Vagina (tissue), 2 donors: Measurements from ENCODE around the gene CCDC170. TPM values are rescaled to one million over a fixed set of nuclear protein-coding genes. Genes with fewer than 3 reads are reported as not detected.

ENCODE experiments used
- DNase-seq, 2 donors: peaks; one replicate each; pipeline ENCODE4 v3.0.0-alpha.2; 2017; ENCODE audit errors: extremely low spot score in 2 of 2
- H3K27ac ChIP-seq: fragments of 200-600 bp; sonication (generic); one replicate; pipeline ENCODE4 v1.5.1; 2019
- H3K27me3 ChIP-seq: fragments of 200-600 bp; sonication (generic); one replicate; pipeline ENCODE4 v1.5.1; 2019
- H3K36me3 ChIP-seq, 2 donors: fragments of 200-600 bp; sonication (generic); one replicate each; pipeline ENCODE4 v1.5.1; 2017 to 2019
- H3K4me1 ChIP-seq: fragments of 200-600 bp; sonication (generic); one replicate; pipeline ENCODE4 v1.5.1; 2019
- H3K4me3 ChIP-seq, 2 donors: fragments of 200-600 bp; sonication (generic); 1 replicate in 1 of 2; 2 replicates in 1 of 2; pipeline ENCODE4 v1.5.1; 2016 to 2019
- H3K9me3 ChIP-seq: fragments of 200-600 bp; sonication (generic); one replicate; pipeline ENCODE4 v1.5.1; 2019
- POLR2A ChIP-seq, 2 donors: fragments of 450-650 bp; IDR thresholded peaks; one replicate each; pipeline ENCODE4 v1.6.1; 2017; ENCODE audit warnings: antibody characterized with exemption in 2 of 2, mild to moderate bottlenecking in 2 of 2, moderate library complexity in 2 of 2
- POLR2AphosphoS5 ChIP-seq, 2 donors: sonication (generic); formaldehyde crosslinking; IDR thresholded peaks; one replicate each; pipeline ENCODE4 v1.9.0; 2017; ENCODE audit warnings: antibody characterized with exemption in 2 of 2, mild to moderate bottlenecking in 2 of 2, low read depth in 1 of 2; ENCODE audit not compliant: insufficient read depth in 1 of 2
- intact Hi-C: fragments of 100-400 bp; cut with DNase I; formaldehyde crosslinking; loops from one replicate; pipeline ENCODE4 v1.15.1; 2023
- total RNA-seq: library from RNA; depleted of rRNA; stranded (reverse); fragments of >200 nt; gene quantifications from one replicate; pipeline ENCODE4 v1.2.3, GENCODE V29; 2016
- TF ChIP-seq, protein P1 (sequence below), 3 experiments: fragments of 450-650 bp in 2 of 3; fragments of 200-600 bp in 1 of 3; sonication (generic) in 1 of 3; IDR thresholded peaks; one replicate each; pipeline ENCODE4 v1.5.1; 2017 to 2019; ENCODE audit warnings: antibody characterized with exemption in 3 of 3, mild to moderate bottlenecking in 2 of 3, moderate library complexity in 2 of 3

Gene CCDC170
- total RNA-seq, 1 donor from 2014 or later, result 2.0 TPM

DNA sequence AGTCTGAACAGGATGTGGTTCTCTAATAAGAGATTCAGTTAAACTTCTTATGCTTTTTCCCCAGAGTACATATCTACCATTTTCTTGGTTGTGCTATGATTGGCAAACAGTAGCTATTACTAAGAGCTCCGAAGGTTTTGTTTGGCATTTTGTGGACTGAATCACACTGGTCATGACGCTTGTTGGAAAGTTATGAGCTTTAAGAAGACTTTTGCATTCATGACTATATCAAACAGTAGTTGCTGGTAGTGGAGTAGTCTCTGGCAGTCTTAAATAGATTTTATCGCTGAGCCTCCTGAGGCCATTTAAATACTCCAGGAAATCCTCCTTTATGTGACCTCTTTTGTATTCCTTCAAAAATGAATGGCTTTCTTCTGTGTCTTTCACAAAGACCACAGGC is 40.8 kb downstream of the CCDC170 start:
- TF ChIP-seq POLR2A (IDR thresholded peaks at IDR 0.05) (no peak), POLR2AphosphoS5 (IDR thresholded peaks at IDR 0.05; ENCODE audit: insufficient read depth in 1 of 2, low read depth in 1 of 2) (no peak)
- TF ChIP-seq, protein P1, sequence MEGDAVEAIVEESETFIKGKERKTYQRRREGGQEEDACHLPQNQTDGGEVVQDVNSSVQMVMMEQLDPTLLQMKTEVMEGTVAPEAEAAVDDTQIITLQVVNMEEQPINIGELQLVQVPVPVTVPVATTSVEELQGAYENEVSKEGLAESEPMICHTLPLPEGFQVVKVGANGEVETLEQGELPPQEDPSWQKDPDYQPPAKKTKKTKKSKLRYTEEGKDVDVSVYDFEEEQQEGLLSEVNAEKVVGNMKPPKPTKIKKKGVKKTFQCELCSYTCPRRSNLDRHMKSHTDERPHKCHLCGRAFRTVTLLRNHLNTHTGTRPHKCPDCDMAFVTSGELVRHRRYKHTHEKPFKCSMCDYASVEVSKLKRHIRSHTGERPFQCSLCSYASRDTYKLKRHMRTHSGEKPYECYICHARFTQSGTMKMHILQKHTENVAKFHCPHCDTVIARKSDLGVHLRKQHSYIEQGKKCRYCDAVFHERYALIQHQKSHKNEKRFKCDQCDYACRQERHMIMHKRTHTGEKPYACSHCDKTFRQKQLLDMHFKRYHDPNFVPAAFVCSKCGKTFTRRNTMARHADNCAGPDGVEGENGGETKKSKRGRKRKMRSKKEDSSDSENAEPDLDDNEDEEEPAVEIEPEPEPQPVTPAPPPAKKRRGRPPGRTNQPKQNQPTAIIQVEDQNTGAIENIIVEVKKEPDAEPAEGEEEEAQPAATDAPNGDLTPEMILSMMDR (IDR thresholded peaks at IDR 0.05), result no peak
- Histone ChIP-seq H3K27ac (no peak overlapping the region), H3K4me3 (no peak overlapping the region), H3K9me3 (no peaks in the 10 kb centered on the region), H3K36me3 (no peaks in the 10 kb centered on the region), H3K4me1 (peaks cover 8% of the 10 kb centered on the region), H3K27me3 (no peaks in the 10 kb centered on the region)
- DNase-seq, result no peak
- intact Hi-C loops, result no loop called here

DNA sequence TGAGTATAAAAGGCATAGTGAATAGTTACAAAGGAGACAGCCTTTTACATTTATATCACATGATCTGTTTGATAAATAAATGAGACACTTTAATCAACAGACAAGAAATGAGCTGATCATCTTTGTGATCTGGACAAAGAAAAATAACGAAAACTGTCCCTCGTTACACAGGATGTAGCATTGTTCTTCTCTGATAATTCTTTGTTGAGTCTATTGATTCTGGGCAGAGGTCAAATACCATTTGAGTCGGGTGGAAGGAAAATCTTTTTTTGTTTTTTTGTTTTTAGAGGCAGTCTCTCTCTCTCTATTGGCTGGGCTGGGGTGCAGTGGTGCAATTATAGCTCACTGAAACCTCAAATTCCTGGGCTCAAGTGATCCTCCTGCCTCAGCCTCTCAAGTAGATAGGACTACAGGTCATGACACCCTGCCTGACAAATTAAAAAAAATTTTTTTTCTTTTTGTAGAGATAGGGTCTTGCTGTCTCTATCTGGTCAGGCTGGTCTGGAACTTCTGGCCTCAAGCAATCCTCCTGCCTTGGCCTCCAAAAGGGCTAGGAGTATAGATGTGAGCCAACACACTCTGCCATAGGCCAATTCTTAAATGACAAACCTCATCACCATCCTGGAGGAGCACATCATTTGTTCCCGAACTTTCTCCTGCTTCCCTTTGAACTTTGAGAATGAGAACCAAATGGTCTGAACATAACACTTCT is 41.8 kb downstream of the CCDC170 start:
- Histone ChIP-seq H3K4me1 (peaks cover 8% of the 10 kb centered on the region), H3K9me3 (peaks cover 3% of the 10 kb centered on the region), H3K27ac (no peak overlapping the region), H3K27me3 (no peaks in the 10 kb centered on the region), H3K4me3 (no peak overlapping the region), H3K36me3 (no peaks in the 10 kb centered on the region)
- intact Hi-C loops, result no loop called here
- TF ChIP-seq, protein P1 (IDR thresholded peaks at IDR 0.05), result no peak
- TF ChIP-seq POLR2AphosphoS5 (IDR thresholded peaks at IDR 0.05; ENCODE audit: insufficient read depth in 1 of 2, low read depth in 1 of 2) (no peak), POLR2A (IDR thresholded peaks at IDR 0.05) (no peak)
- no peak for DNase-seq

DNA sequence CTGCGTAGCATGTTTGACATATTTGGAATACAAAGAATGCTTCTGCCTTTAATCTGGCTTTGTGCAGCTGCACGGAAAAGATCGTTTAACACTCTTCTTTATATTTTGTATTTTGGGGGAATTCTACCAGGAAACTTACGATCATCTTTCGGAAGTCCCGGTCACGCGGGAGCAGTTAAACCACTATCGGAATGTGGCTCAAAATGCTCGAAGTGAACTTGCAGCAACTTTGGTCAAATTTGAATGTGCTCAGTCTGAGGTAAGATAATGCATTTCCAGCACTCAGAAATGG is 42.3 kb downstream of the CCDC170 start:
- DNase-seq, result no peak
- Histone ChIP-seq H3K4me1 (peaks cover 8% of the 10 kb centered on the region), H3K9me3 (peaks cover 3% of the 10 kb centered on the region), H3K27ac (no peak overlapping the region), H3K27me3 (no peaks in the 10 kb centered on the region), H3K36me3 (no peaks in the 10 kb centered on the region), H3K4me3 (no peak overlapping the region)
- intact Hi-C loops, result no loop called here
- TF ChIP-seq POLR2A (IDR thresholded peaks at IDR 0.05) (no peak), POLR2AphosphoS5 (IDR thresholded peaks at IDR 0.05; ENCODE audit: insufficient read depth in 1 of 2, low read depth in 1 of 2) (no peak)
- TF ChIP-seq, protein P1 (IDR thresholded peaks at IDR 0.05), result no peak

DNA sequence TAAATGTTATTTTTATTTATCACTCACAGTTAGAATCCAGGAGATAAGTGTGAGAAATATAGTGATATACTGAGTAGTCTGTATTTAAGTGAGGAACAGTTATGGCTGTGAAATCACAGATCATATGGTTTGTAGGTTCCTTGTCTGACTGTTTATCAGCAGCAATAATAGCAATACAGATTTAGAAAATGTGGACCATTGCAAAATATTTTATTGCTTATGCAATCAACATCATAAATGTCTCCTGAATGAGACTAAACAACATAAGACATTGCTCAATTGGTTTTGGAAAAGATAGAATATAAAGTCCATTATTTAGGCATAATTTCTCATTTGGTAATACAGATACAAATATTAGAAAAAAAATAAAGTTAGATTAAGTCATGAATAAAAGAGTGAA is 43.7 kb downstream of the CCDC170 start:
- peaks cover 8% of the 10 kb centered on the region for H3K4me1 ChIP-seq
- H3K27me3 ChIP-seq, result no peaks in the 10 kb centered on the region
- peak overlapping the region; percentile 18 for H3K27ac ChIP-seq
- intact Hi-C loops, result no loop called here
- peaks cover 3% of the 10 kb centered on the region for H3K9me3 ChIP-seq
- H3K36me3 ChIP-seq, result no peaks in the 10 kb centered on the region
- no peak for TF ChIP-seq POLR2A (IDR thresholded peaks at IDR 0.05)
- peak in 1 of 2 donors; percentile 17 for TF ChIP-seq POLR2AphosphoS5 (IDR thresholded peaks at IDR 0.05; ENCODE audit: insufficient read depth in 1 of 2, low read depth in 1 of 2)
- no peak for DNase-seq
- no peak overlapping the region for H3K4me3 ChIP-seq

DNA sequence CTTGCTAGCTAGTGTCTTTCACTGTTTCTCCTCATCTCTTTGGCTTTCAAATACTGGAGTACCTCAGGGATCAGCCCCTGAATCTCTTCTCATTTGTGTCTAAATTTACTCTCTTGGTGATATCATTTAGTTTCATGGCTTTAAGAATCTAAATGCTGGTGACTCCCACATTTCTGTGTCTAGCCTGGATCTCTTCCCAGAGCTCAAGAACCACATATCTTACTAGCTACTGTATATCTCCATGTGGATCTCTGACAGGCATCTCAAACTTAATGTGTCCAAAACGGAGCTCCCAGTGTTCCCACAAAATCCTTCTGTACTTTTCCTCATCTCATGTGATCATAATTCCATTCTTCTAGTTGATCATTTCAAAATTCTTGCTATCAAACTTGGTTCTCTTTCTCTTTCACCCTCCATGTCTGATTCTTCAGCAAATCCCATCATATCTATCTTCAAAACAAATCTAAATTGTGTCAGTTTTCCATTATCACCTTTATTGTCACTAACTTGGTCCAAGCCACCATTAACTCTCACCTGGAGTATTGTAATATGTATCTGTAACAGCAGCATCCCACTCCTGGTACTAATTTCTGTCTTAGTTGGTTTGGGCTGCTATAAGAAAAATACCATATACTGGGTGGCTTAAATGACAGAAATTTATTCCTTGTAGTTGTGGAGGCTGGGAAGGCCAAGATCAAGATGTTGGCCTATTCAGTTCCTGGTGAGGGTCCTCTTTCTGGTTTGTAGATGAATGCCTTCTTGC is 45.9 kb downstream of the CCDC170 start:
- no peak for DNase-seq
- TF ChIP-seq POLR2A (IDR thresholded peaks at IDR 0.05) (no peak), POLR2AphosphoS5 (IDR thresholded peaks at IDR 0.05; ENCODE audit: insufficient read depth in 1 of 2, low read depth in 1 of 2) (no peak)
- TF ChIP-seq, protein P1 (IDR thresholded peaks at IDR 0.05), result no peak
- no peak overlapping the region for H3K27ac ChIP-seq
- H3K9me3 ChIP-seq, result peaks cover 3% of the 10 kb centered on the region
- no peak overlapping the region for H3K4me3 ChIP-seq
- intact Hi-C loops, result no loop called here
- H3K36me3 ChIP-seq, result no peaks in the 10 kb centered on the region
- no peaks in the 10 kb centered on the region for H3K27me3 ChIP-seq
- H3K4me1 ChIP-seq, result peaks cover 8% of the 10 kb centered on the region
